H9 (cell line): ENCODE data around the gene FGFR4. TPM values are rescaled to one million over a fixed set of nuclear protein-coding genes. Genes with fewer than 3 reads are reported as not detected.

Experiments
- DNase-seq: peaks from one replicate; pipeline ENCODE4 v3.0.0-alpha.2; 2017
- H2AFZ ChIP-seq: one replicate; pipeline ENCODE4 v1.6.1; 2013; ENCODE audit warnings: mild to moderate bottlenecking, low read length, control low read depth, moderate library complexity
- H2AK5ac ChIP-seq: 2 replicates; pipeline ENCODE4 v1.6.1; 2013; ENCODE audit warnings: low read length, control low read depth, mixed read lengths; ENCODE audit not compliant: insufficient read length
- H2BK120ac ChIP-seq: one replicate; pipeline ENCODE4 v1.6.1; 2013; ENCODE audit warnings: low read depth, mild to moderate bottlenecking, low read length, control low read depth, inconsistent platforms; ENCODE audit not compliant: poor library complexity, severe bottlenecking
- H2BK12ac ChIP-seq: 2 replicates; pipeline ENCODE4 v1.6.1; 2013; ENCODE audit warnings: low read length, control low read depth, mixed read lengths, low read depth; ENCODE audit not compliant: insufficient read length
- H2BK15ac ChIP-seq: 2 replicates; pipeline ENCODE4 v1.6.1; 2013; ENCODE audit warnings: low read depth, low read length, control low read depth
- H2BK20ac ChIP-seq: one replicate; pipeline ENCODE4 v1.6.1; 2013; ENCODE audit warnings: low read depth, mild to moderate bottlenecking, low read length, control low read depth, inconsistent platforms; ENCODE audit not compliant: poor library complexity, severe bottlenecking
- H2BK5ac ChIP-seq: 2 replicates; pipeline ENCODE4 v1.6.1; 2013; ENCODE audit warnings: low read length, control low read depth, mixed read lengths; ENCODE audit not compliant: insufficient read length
- H3K14ac ChIP-seq: 2 replicates; pipeline ENCODE4 v1.6.1; 2013; ENCODE audit warnings: low read length, control low read depth; ENCODE audit not compliant: insufficient read depth
- H3K18ac ChIP-seq: 2 replicates; pipeline ENCODE4 v1.6.1; 2013; ENCODE audit warnings: low read depth, mild to moderate bottlenecking, mixed read lengths, low read length, control low read depth; ENCODE audit not compliant: insufficient read length
- H3K23ac ChIP-seq: 2 replicates; pipeline ENCODE4 v1.6.1; 2013; ENCODE audit warnings: low read length, control low read depth, mixed read lengths, low read depth; ENCODE audit not compliant: insufficient read length
- H3K23me2 ChIP-seq: 2 replicates; pipeline ENCODE4 v1.6.1; 2013; ENCODE audit warnings: low read depth, mild to moderate bottlenecking, mixed read lengths, low read length, control low read depth; ENCODE audit not compliant: insufficient read length, poor library complexity, severe bottlenecking
- H3K27ac ChIP-seq: 2 replicates; pipeline ENCODE4 v1.5.1; 2013; ENCODE audit warnings: low read length, control low read depth, mixed read lengths, low read depth; ENCODE audit not compliant: insufficient read length
- H3K27me3 ChIP-seq: 2 replicates; pipeline ENCODE4 v1.6.1; 2013; ENCODE audit warnings: low read length, control low read depth, inconsistent platforms; ENCODE audit not compliant: insufficient read depth
- H3K4ac ChIP-seq: 2 replicates; pipeline ENCODE4 v1.6.1; 2013; ENCODE audit warnings: low read depth, mild to moderate bottlenecking, control low read depth, inconsistent platforms, low read length, moderate library complexity
- H3K4me1 ChIP-seq: 2 replicates; pipeline ENCODE4 v1.6.1; 2013; ENCODE audit warnings: low read length, control low read depth, inconsistent platforms; ENCODE audit not compliant: insufficient read depth
- H3K4me2 ChIP-seq: 2 replicates; pipeline ENCODE4 v1.6.1; 2013; ENCODE audit warnings: low read length, control low read depth, mixed read lengths; ENCODE audit not compliant: insufficient read length, insufficient read depth
- H3K56ac ChIP-seq: 2 replicates; pipeline ENCODE4 v1.6.1; 2013; ENCODE audit warnings: low read depth, mild to moderate bottlenecking, mixed read lengths, low read length, control low read depth; ENCODE audit not compliant: insufficient read length
- H3K79me1 ChIP-seq: 2 replicates; pipeline ENCODE4 v1.6.1; 2013; ENCODE audit warnings: low read depth, mild to moderate bottlenecking, moderate library complexity, low read length, control low read depth, inconsistent platforms; ENCODE audit not compliant: insufficient read depth, poor library complexity, severe bottlenecking
- H3K79me2 ChIP-seq: 2 replicates; pipeline ENCODE4 v1.6.1; 2013; ENCODE audit warnings: low read length, control low read depth, inconsistent platforms; ENCODE audit not compliant: insufficient read depth
- H3K9ac ChIP-seq: 2 replicates; pipeline ENCODE4 v1.6.1; 2013; ENCODE audit warnings: low read length, control low read depth, mixed read lengths; ENCODE audit not compliant: insufficient read length; ENCODE audit errors: extremely low read depth
- H3K9me3 ChIP-seq: one replicate; pipeline ENCODE4 v1.6.1; 2013; ENCODE audit warnings: low read depth, low read length, inconsistent platforms; ENCODE audit not compliant: control insufficient read depth
- H3T11ph ChIP-seq: one replicate; pipeline ENCODE4 v1.6.1; 2013; ENCODE audit warnings: mild to moderate bottlenecking, low read length, control low read depth, inconsistent platforms
- H4K20me1 ChIP-seq: one replicate; pipeline ENCODE4 v1.6.1; 2013; ENCODE audit not compliant: control insufficient read depth, insufficient read length, insufficient read depth
- H4K5ac ChIP-seq: 2 replicates; pipeline ENCODE4 v1.6.1; 2013; ENCODE audit warnings: low read depth, mild to moderate bottlenecking, mixed read lengths, low read length, control low read depth; ENCODE audit not compliant: insufficient read length
- H4K8ac ChIP-seq: replicated peaks from 2 replicates; pipeline ENCODE4 v1.6.1; 2013; ENCODE audit warnings: low read length, control low read depth, mixed read lengths, low read depth; ENCODE audit not compliant: insufficient read length
- H4K91ac ChIP-seq: 2 replicates; pipeline ENCODE4 v1.6.1; 2013; ENCODE audit warnings: low read depth, mild to moderate bottlenecking, moderate library complexity, mixed read lengths, low read length, control low read depth; ENCODE audit not compliant: insufficient read length
- H3K27ac Mint-ChIP-seq, 3 experiments: 2 replicates in 2 of 3; 3 replicates in 1 of 3; pipeline ENCODE4 v1.8.0; 2020 to 2021; ENCODE audit warnings: mixed read lengths in 3 of 3, mild to moderate bottlenecking in 1 of 3, moderate library complexity in 1 of 3
- H3K27me3 Mint-ChIP-seq: 2 replicates; pipeline ENCODE4 v1.8.0; 2021; ENCODE audit warnings: low read depth, mild to moderate bottlenecking, moderate library complexity, mixed read lengths
- H3K36me3 Mint-ChIP-seq, 3 experiments: 2 replicates in 2 of 3; 3 replicates in 1 of 3; pipeline ENCODE4 v1.8.0; 2020 to 2021; ENCODE audit warnings: low read depth in 3 of 3, mixed read lengths in 3 of 3; ENCODE audit not compliant: insufficient read depth in 1 of 3
- H3K4me1 Mint-ChIP-seq, 2 experiments: 2 replicates each; pipeline ENCODE4 v1.8.0; 2020; ENCODE audit warnings: mixed read lengths in 2 of 2
- H3K4me3 Mint-ChIP-seq, 2 experiments: 2 replicates in 1 of 2; 3 replicates in 1 of 2; pipeline ENCODE4 v1.8.0; 2020 to 2021; ENCODE audit warnings: mild to moderate bottlenecking in 2 of 2, mixed read lengths in 2 of 2, moderate library complexity in 1 of 2
- H3K9me3 Mint-ChIP-seq, 2 experiments: 2 replicates in 1 of 2; 3 replicates in 1 of 2; pipeline ENCODE4 v1.8.0; 2020; ENCODE audit warnings: mild to moderate bottlenecking in 2 of 2, mixed read lengths in 2 of 2, moderate library complexity in 1 of 2
- WGBS: extraction: QIAGEN DNeasy Blood & Tissue Kit; methylation state at CpG from one replicate; pipeline ENCODE4 v1.1.7; 2013; ENCODE audit warnings: missing lambda C conversion rate, low lambda C conversion rate, mixed read lengths; ENCODE audit not compliant: insufficient read length; ENCODE audit errors: extremely low coverage; 5-methylcytosine and 5-hydroxymethylcytosine counted together
- total RNA-seq: library from RNA; stranded (reverse); gene quantifications from 2 replicates; pipeline ENCODE4 v1.2.1, GENCODE V29; 2021
- TF ChIP-seq, protein P1 (sequence below): fragments of 200-600 bp; sonication (generic); conservative IDR thresholded peaks from 3 replicates; pipeline ENCODE4 v1.8.0; 2021; ENCODE audit warnings: antibody characterized with exemption, mild to moderate bottlenecking

The FGFR4 gene
- total RNA-seq, 1 experiment from 2014 or later: 52.8 TPM

GRCh38 chr5:177126771-177127170 lies 40.1 kb downstream of the FGFR4 start:
- Mint-ChIP-seq H3K4me1 (peaks cover 20 to 35% of the 10 kb centered on the region in 2 experiments), H3K4me3 (no peak overlapping the region), H3K9me3 (no peaks in the 10 kb centered on the region), H3K27me3 (peaks cover 7% of the 10 kb centered on the region), H3K27ac (no peak overlapping the region), H3K36me3 (no peaks in the 10 kb centered on the region; a peak in 2 of 7 replicates)
- Histone ChIP-seq H2AFZ (no peak overlapping the region), H4K20me1 (no peaks in the 10 kb centered on the region), H3K23ac (no peak overlapping the region), H4K8ac (no peak overlapping the region), H3K27ac (no peak overlapping the region), H2BK12ac (no peak overlapping the region), H3K14ac (no peak overlapping the region; the same call in 1 of the 2 replicates), H2BK5ac (no peak overlapping the region), H3K23me2 (peaks cover under 1% of the 10 kb centered on the region), H3K4ac (no peak overlapping the region), H3K79me1 (no peaks in the 10 kb centered on the region), H3K18ac (no peak overlapping the region), H4K91ac (no peak overlapping the region), H4K5ac (no peak overlapping the region), H3K9me3 (no peaks in the 10 kb centered on the region), H3K4me1 (peaks cover 8% of the 10 kb centered on the region; the same call in 1 of the 2 replicates), H3K4me2 (no peak overlapping the region), H2BK20ac (no peak overlapping the region), H3K27me3 (no peaks in the 10 kb centered on the region), H2AK5ac (no peak overlapping the region), H3T11ph (no peak overlapping the region), H3K9ac (no peak overlapping the region), H3K56ac (no peak overlapping the region), H2BK15ac (no peak overlapping the region), H2BK120ac (no peak overlapping the region), H3K79me2 (no peaks in the 10 kb centered on the region)
- WGBS: no CpG with 5 or more reads among the region's 1 CpG
- DNase-seq: no peak
- TF ChIP-seq, protein P1, sequence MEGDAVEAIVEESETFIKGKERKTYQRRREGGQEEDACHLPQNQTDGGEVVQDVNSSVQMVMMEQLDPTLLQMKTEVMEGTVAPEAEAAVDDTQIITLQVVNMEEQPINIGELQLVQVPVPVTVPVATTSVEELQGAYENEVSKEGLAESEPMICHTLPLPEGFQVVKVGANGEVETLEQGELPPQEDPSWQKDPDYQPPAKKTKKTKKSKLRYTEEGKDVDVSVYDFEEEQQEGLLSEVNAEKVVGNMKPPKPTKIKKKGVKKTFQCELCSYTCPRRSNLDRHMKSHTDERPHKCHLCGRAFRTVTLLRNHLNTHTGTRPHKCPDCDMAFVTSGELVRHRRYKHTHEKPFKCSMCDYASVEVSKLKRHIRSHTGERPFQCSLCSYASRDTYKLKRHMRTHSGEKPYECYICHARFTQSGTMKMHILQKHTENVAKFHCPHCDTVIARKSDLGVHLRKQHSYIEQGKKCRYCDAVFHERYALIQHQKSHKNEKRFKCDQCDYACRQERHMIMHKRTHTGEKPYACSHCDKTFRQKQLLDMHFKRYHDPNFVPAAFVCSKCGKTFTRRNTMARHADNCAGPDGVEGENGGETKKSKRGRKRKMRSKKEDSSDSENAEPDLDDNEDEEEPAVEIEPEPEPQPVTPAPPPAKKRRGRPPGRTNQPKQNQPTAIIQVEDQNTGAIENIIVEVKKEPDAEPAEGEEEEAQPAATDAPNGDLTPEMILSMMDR: no peak
